CD1c-positive myeloid dendritic cell (primary cell): ENCODE results near the gene MAP1LC3C.

Source experiments
- DNase-seq: peaks from one replicate; pipeline ENCODE4 v3.0.0-alpha.2; 2016; ENCODE audit errors: extremely low spot score

MAP1LC3C gene

DNA sequence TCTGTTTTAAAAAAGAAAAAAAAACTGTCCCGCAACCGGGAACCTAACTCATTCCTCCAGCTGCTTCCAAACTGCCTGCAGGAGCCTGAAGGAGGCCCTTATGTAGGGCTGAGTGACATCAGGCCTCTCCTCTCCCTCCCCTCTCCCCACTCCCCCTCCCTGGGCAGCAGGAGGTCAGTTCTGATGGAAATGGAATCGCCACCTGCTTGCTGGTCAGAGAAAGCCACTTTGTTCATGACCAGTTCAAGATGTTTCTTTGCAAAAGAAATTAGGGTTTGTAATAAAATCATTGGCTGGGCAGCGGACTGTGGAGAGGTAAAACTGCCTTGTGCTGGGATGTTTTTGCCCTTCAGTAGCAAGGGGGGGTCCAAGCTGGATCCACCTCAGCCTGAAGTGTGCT lies at the start of gene MAP1LC3C:
TSS of gene MAP1LC3C (minus strand) at position 73 of the 400 bp plus-strand sequence. CDS start 90 bp downstream, outside the sequence.
- DNase-seq = no peak

DNA sequence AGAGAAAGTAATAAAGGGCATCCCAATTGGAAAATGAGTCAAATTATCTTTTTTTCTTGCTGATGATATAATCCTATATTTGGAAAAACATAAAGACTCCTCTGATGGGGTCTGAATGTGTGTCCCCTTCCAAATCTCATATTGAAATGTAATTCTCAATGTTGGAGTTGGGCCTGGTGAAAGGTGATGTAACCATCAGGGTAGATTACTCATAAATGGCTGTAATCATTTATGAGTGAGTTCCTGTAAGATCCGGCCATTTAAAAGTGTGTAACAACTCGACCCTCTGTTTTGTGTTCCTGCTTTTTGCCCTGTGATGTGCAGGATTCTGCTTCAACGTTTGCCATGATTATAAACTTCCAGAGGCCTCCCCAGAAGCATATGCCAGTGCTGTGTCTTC lies 44.3 kb upstream of the MAP1LC3C start:
- no peak for DNase-seq

DNA sequence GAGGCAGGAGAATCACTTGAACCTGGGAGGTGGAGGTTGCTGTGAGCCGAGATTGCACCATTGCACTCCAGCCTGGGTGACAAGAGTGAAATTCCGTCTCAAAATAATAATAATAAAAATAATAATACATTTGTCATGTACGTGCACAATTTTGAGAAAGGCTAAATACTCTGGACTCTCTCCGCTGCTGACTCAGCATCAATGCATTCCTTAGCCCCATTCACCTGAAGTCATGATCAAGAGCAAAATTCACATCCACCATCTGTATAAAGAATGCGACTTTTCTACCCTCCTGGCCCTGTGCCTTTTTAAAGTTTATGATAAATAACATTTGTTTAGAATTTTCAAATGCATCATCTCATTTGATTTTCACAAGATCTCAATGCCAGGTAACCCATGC lies 35.5 kb upstream of the MAP1LC3C start:
- no peak for DNase-seq

DNA sequence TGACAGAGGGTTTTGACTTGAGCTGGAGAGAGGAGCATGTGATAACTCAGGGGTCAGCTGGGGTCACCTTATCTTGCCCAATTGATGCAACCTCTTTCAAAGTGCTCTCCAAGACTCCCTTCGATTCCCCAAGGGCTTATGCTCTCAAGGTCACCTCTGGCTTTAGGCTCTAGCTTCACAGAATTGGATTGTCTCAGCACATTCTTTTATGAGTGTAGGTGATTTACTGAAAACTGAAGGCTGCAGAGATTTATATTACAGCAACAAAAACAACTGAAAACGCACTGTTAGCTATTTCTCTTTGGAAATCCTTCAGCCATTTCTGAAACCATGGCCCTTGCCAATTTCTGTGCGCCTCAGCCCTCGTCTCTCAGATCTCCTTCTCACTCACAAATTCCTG lies 34.5 kb upstream of the MAP1LC3C start:
- DNase-seq = no peak

DNA sequence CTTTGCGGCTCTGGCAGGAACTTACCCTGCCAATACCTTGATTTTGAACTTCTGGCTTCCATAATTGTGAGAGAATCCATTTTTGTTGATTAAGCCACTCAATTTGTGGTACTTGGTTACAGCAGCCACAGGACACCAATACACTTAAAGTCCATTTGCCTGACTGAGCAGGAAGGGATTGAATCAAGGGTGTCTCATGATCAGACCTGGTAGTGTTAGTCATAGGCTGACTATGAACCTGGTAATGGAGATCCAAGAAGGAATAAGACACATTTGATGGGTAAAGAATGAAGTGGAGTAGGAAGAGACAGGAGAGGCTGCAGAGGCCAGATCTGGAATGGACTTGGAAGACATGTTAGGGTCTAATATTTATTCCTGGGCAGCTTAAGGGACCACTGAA lies 31.2 kb upstream of the MAP1LC3C start:
- DNase-seq = no peak

DNA sequence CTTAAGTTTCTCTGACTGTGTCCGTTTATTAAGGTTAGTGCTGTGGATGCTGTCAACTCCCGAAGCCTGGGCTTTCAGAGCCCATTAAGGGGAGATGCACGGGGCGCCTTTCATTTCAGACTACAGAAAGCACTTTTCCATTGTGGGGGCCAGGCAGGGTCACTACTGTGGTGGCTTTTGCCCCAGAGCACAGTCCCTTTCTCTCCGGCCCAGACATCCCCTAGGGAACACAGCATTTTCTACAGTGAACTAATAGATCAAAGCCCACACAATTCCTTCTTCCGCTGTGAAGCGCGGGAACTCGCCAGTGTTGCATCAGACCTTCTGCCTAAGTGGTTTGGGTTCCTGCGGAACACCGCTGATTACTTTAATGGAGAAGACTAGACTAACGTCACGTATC lies 26.8 kb upstream of the MAP1LC3C start:
- DNase-seq = no peak

DNA sequence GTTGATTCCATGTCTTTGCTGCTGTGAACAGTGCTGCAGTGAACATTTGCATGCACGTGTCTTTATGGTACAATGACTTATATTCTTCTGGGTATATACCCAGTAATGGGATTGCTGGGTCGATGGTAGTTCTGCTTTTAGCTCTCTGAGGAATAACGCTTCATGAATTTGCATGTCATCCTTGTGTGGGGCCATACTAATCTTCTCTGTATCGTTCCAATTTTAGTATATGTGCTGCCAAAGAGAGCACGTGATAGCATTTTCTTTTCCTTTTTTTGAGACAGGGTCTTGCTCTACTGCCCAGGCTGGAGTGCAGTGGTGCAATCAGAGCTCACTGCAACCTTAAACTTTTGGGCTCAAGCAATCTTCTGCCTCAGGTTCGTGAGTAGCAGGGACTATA lies 24.9 kb upstream of the MAP1LC3C start:
- DNase-seq = no peak

DNA sequence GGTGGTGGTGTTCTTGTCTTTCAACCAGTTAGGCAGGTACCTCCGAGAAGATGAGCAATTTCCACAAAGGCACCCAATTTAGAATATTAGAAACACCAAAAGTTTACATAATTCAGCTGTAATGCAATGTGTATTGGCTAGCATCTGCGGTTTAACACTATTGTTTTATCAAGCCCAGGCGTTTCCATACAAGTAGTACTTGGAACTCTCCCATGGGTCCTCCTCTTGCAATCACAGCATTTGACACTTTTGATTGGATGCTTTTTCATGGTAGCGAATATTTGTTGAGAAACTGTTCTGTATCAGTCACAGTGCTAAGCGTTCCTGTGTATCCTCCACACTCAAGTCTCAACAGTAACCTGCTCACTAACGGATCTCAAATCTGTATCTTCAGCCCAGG lies 20.1 kb upstream of the MAP1LC3C start:
- DNase-seq = no peak

DNA sequence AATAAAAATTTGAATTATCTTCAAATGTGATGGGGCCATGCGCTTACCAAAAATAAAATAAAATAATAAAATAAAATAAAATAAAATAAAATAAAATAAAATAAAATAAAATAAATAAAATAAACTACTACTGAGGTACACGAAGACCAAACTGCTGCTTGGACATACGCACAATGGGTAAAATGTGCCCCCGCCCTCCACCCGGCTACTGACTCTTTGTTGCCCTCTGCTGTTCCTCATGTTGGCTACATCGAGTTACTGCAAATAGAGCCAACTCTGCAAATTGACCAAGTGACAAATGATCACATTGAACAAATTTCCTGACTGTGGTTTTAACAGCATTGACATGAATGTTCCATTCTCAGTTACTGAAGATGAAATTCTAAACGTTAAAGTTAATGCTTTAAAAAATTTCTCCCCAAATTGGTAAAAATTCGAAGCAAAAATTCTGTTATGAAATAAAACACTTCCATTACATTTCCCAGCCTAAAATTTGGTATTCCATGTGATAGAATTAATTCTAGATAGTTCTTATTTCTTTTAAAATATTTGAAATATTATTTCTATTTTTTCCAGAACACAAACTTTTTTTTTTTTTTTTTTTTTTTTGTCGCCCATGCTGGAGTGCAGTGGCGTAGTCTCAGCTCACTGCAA lies 18.8 kb upstream of the MAP1LC3C start:
- DNase-seq = peak; percentile 69

DNA sequence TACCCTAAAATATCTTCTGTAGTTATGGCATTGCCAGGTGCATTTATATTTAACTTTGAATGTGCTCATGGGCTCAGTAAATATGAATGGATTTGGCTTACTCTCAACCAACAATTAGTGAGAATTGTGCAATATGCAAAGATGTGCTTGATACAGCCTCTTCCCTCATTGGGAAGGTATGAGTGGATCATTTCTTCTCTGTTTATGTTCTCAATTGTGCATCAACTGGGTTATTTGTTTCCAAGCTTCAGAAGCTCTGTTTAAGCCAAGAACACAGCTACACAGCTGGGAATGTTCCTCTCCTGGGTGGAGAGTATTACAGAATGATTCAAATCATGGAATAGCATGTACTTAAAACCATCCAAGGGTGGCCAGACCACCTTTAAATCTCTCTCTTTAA lies 17.6 kb upstream of the MAP1LC3C start:
- no peak for DNase-seq

DNA sequence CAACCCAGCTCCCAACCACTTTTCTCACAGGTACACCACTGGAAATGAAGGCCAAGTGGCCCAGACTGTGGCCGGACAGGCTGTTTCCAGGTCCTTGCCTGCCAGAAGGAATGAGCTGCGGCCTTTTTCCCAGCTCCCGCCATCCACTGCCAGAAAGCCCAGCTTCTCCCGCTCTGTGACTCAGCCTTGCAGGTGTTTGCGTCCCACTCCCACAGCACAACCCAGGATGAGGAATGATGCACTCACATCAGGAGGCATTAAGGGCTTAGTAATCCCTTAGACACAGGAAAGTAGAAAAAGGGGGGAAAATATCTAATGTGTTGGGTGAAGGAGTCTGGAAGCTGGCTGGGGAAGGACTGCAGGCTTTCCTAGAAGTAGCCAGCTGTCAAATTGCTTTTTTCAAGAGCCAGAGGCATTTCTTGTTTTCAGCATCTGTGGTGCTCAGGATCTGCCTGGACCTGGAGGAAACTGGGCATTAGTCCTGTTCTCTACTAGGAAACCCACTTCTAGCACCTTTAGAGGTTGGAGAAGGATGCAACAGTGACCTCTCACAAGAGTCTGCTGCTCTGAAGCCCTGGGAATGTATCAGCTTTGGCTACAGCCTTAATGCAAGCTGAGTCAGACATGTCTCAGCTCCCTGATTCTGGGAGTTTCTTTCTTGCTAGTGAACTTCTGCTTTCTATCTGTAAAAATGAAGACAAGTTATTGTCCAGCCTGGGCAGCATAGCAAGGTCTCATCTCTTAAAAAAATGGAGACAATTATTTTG lies 13.2 kb upstream of the MAP1LC3C start:
- DNase-seq = peak; percentile 15

DNA sequence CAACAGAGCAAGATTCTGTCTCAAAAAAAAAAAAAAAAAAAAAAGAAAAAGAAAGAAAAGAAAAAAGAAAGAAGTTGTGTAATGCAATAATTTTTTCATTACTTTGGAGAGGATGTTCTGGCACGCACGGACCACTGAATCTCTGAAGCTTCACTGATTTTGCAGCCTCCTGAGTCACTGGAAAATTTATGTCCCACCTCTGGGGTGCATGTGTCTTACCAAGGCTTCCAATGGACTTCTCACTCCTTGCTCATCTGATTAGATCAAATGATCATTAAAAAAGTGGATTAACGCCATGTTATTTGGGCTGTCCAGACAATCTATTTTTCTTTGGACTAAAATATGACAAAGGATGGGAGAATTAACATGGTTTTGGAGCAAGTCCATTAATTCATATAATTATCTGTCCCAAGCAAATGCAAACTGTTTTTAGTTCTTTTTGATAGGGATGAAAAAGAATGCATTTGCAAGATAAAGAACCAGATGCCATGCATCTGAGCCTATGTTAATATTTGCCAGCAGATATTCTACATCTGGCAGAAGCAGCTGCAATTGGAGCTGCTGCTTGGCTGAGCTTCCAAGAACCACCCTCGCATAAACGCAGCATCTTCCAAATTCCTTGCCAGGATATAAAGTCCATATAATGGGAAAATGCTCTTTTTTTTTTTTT lies 10.1 kb upstream of the MAP1LC3C start:
- DNase-seq = no peak

DNA sequence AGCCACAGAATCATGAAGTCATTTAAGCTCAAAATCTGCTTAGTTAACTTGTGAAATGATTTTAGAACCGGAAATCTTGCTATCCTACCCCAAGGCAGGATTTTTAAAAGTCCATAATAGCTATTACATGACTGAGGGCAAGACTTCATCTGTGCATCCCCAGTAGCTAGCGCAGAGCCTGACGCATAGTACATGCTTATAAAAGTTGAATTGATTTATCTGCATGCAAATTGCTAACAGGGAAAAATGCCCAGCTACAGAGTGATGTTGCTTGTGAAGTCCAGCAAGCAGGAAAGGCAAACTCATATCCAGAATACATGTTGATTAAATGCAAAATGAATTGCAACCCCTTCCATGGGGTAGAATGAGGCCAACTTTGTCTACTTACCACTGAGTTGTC lies 8.1 kb upstream of the MAP1LC3C start:
- DNase-seq = no peak

DNA sequence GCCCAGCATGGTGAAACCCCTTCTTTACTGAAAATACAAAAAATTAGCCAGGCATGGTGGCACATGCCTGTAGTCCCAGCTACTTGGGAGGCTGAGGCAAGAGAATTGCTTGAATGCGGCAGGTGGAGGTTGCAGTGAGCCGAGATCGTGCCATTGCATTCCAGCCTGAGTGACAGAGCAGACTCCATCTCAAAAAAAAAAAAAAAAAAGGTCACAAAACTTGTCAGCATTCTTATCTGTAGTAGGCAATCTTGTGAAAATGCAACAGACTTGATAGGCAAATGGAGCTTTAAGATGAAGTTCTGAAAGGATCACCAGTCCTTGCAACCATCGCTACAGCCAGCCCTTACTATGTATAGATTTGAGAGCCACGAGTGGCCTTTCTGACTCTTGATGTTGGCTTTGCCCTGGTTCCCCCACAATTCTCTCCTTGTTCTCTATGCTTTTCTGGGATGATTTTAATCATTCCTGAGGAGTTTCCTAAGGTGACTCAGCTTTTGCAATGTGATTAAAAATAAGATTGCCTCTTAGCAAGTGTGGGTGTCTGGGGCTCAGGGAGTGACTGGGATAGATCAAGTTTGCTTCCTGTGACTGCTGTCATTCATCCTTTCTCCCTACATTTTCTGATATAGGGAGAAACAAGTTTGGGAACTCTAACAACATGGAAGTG lies 7.1 kb upstream of the MAP1LC3C start:
- no peak for DNase-seq

DNA sequence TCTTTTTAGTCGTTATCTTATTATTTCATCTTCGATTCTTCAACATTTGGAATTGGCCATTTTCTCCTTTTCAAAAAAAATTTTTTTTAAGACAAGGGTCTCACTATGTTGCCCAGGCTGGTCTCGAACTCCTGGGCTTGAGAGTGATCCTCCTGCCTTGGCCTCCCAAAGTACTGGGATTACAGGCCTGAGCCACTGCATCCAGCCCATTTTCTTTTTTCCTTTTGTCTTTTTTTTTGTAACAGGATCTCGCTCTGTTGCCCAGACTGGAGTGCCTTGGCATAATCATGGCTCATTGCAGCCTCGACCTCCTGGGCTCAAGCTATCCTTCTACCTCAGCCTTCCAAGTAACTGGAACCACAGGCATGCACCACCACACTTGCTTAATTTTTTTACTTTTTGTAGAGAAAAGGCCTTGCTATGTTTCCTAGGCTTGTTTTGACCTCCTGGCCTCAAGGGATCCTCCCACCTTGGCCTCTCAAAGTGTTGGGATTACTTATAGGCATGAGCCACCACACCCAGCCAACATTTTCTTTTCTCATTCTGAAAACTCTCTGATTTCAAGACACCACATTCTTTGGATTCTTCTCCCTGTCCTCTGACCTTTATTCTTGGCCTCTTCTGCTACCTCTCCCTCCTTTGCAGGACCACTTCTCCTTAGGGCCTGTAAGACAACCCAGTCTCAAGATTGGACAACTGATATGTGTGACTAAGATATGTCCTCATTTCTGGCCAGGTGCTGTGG lies 6.0 kb upstream of the MAP1LC3C start:
- DNase-seq = no peak

DNA sequence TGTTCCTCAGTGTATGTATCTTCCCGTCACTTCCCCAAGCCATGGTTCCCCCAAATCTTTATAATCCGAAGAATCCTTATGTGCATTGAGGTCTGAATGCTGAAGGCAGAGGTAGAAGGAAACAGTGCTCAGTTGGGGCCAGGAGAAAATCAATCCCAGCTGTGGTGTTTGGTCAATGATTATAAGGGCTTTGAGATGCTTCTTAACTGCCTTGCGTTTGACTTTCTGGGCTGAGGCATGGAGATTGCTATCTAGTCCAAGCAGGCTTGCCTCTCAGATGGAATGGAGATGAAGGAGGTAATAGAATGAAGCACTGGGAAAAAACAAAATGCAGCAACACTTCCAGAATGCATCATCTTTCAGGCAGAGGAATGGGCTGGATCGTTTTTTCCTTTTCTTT lies 3.6 kb upstream of the MAP1LC3C start:
- DNase-seq = no peak

DNA sequence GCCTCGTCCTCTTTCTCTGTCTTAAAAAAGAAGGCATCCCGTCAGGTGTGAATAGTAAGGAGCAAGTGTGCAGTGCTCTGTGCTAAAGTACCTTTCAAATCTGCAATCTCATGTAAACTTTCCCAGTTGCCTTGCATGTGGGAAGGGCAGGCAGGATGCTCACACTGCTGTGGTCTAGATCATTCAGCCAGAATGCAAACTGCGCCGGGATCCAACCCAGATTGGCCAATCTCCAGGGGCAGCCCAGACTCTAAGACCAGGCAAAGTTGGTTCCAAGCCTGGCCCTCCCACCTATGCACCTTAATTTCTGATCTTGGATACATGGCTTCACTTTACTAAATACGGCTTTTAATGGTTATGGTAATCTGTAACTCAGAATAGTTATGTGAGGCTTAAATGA lies 3.2 kb upstream of the MAP1LC3C start:
- no peak for DNase-seq

DNA sequence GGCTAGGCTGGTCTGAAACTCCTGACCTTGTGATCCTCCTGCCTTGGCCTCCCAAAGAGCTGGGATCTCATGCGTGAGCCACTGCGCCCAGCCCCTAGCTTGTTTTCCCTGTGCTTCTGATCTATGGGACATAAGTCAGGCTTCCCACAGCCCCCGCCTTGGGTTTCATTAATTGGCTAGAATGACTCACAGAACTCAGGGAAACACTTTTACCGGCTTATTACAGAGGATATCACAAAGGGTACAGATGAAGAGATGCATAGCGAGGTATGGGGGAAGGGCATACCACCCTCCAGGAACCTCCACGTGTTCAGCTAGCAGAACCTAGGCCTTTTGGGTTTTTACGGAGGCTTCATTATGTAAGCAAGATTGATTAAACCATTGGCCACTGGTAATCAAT lies 1.5 kb upstream of the MAP1LC3C start:
- DNase-seq = no peak

DNA sequence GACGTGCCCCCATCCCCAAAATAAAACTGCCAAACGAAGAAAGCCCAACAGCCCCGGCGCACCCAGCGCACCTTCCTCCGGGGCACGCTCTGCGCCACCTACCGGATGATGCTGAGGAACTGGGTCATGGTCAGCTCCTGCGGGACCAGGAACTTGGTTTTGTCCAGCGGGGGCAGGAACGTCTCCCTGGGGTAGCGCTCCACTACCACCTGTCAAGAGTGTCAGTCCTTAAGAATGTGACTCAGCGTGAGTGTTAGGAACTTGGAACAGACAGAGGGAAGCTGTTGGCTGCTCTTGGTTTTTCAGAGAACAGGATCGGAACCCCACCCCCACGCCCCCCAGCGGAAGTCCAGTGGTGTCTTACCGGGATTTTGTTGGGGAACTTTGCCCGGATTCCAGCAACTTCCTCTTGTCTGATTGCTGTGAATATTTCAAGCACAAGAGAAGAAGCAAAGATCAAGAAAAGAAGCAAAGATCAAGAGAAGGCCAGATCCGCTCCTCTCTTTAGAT lies 431 bp downstream of the MAP1LC3C start:
- peak; percentile 81 for DNase-seq

DNA sequence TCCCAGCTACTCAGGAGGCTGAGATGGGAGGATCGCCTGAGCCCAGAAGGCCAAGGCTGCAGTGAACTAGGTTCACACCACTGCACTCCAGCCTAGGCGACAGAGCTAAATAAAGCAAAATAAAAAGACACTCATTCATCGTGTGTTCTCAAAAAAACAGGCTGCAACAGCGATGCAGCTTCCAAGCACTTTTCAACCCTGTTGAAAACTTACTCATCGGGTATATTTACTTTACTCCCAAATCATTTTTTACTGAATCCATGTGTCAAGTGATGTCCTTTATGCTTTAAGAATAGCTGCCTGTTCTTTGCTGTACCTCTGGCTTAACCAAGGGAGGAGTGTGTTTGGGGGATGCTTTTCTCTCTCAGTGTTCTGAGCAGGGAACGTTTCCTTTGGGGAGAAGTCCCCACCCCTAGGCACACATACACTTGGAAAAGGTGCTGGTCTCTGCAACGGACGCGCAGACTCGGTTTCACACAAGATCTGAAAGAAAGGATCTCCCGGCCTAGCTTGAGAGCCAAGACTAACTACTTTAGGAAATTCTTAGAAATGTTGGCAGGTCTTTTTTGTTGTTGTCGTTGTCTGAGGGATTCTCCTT lies 1.4 kb downstream of the MAP1LC3C start:
- no peak for DNase-seq

DNA sequence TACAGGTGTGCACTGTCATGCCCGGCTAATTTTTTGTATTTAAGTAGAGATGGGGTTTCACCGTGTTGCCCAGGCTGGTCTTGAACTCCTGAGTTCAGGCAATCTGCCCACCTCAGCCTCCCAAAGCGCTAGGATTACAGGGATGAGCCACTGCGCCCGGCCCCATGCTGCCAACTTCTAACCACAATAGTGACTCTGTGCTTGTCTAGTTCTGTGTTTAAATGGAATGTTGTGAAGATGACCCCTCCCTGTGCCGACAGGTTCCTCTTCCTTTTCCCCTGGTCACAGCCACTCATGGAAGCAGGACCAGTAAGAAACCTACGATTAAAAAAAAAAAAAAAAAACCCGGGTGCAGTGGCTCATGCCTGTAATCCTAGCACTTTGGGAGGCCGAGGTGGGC lies 4.7 kb downstream of the MAP1LC3C start:
- DNase-seq = no peak
